Iris pigment epithelial cell (primary cell): ENCODE measurements around the gene NRAS.

Source experiments
- DNase-seq: peaks from one replicate; pipeline ENCODE4 v3.0.0-alpha.2; 2011; ENCODE audit warnings: low read depth

Gene NRAS

GRCh38 chr1:114728553-114728952 is 12.0 kb upstream of the NRAS start:
- no peak for DNase-seq

GRCh38 chr1:114725230-114725629 is 8.7 kb upstream of the NRAS start:
- peak; percentile 13 for DNase-seq

GRCh38 chr1:114723915-114724314 is 7.3 kb upstream of the NRAS start:
- no peak for DNase-seq

GRCh38 chr1:114723457-114723856 is 6.9 kb upstream of the NRAS start:
- DNase-seq = no peak

- DNase-seq = no peak
Observed at GRCh38 chr1:114720492-114720891, 3.9 kb upstream of the NRAS start.

GRCh38 chr1:114719424-114719787 is 2.8 kb upstream of the NRAS start:
- DNase-seq = peak; percentile 13

- peak; percentile 62 for DNase-seq
Observed at GRCh38 chr1:114718661-114719423, 2.3 kb upstream of the NRAS start.

GRCh38 chr1:114715952-114716303 is 643 bp downstream of the NRAS start:
- no peak for DNase-seq

- no peak for DNase-seq
Observed at GRCh38 chr1:114712977-114713376, 3.6 kb downstream of the NRAS start.

- no peak for DNase-seq
Observed at GRCh38 chr1:114710360-114710759, 6.2 kb downstream of the NRAS start.

GRCh38 chr1:114707604-114708003 is 9.0 kb downstream of the NRAS start:
- no peak for DNase-seq

- DNase-seq = peak; percentile 25
Observed at GRCh38 chr1:114703242-114703641, 13.3 kb downstream of the NRAS start.

GRCh38 chr1:114702737-114703136 is 13.8 kb downstream of the NRAS start:
- no peak for DNase-seq

- DNase-seq = no peak
Observed at GRCh38 chr1:114701931-114702330, 14.6 kb downstream of the NRAS start.

- DNase-seq = no peak
Observed at GRCh38 chr1:114700036-114700600, 16.5 kb downstream of the NRAS start.

- no peak for DNase-seq
Observed at GRCh38 chr1:114696810-114697209, 19.8 kb downstream of the NRAS start.

- peak; percentile 50 for DNase-seq
Observed at GRCh38 chr1:114695430-114696058, 21.0 kb downstream of the NRAS start, which contains the start of gene AMPD1. AMPD1 (minus strand) TSS chr1:114695546; CDS start chr1:114695471, 75 bp downstream.

GRCh38 chr1:114694540-114695310 is 21.8 kb downstream of the NRAS start:
- DNase-seq = no peak

GRCh38 chr1:114692947-114693346 is 23.6 kb downstream of the NRAS start:
- no peak for DNase-seq

- peak; percentile 20 for DNase-seq
Observed at GRCh38 chr1:114691061-114691460, 25.5 kb downstream of the NRAS start.

- no peak for DNase-seq
Observed at GRCh38 chr1:114690148-114690547, 26.4 kb downstream of the NRAS start.

- no peak for DNase-seq
Observed at GRCh38 chr1:114688526-114688925, 28.0 kb downstream of the NRAS start.

- DNase-seq = no peak
Observed at GRCh38 chr1:114685851-114686250, 30.7 kb downstream of the NRAS start.
